ENCODE results near the gene B3GNT8.

GRCh38 chr19:41456342-41456918 lies 29.3 kb upstream of the B3GNT8 start:
- TF ChIP-seq EZH2 (IDR thresholded peaks at IDR 0.05; ENCODE audit: insufficient read depth, poor library complexity, severe bottlenecking) (no peak), EZH2phosphoT487 (IDR thresholded peaks at IDR 0.05; ENCODE audit: insufficient read depth, low read depth) (no peak)
